Heart left ventricle (tissue), 13 donors: ENCODE data around the gene PLXNB3.

ENCODE experiments used
- CTCF ChIP-seq, 12 donors: fragments of 200-600 bp; sonication (generic) in 4 of 12; IDR thresholded peaks; one replicate each; pipeline versions ENCODE4 v1.5.0 to v1.8.0; 2018 to 2022; ENCODE audit warnings: antibody characterized with exemption in 12 of 12, mild to moderate bottlenecking in 5 of 12
- POLR2A ChIP-seq, 2 donors: fragments of 450-650 bp; IDR thresholded peaks; one replicate each; pipeline ENCODE4 v1.6.1; 2017; ENCODE audit warnings: antibody characterized with exemption in 2 of 2, mild to moderate bottlenecking in 2 of 2, moderate library complexity in 2 of 2
- donor health status: ischemic (EF 13 %, LVEDD 7.1; RV severe dilation, severe dysfunction).
- donor health status: DM: no; HTN: yes; CAD: no.
- donor health status: DM: no; HTN: no; CAD: no.
- donor health status: ischemic (EF 25% LVEDD 6.9; RV normal size, moderate dysfunction).
- donor health status: ischemic (EF 25% LVEDD 5.7; RV mildly dilated, moderate dysfunction).
- donor health status: ischemic (EF 35%, LVEDD 5.7; RV mildly dilated, moderate dysfunction).
- donor health status: nonischemic (EF 11% LVEDD 7.7; RV severe dilation, severe dysfunction).
- donor health status: DM: yes; HTN: yes; CAD: no.
- donor health status: PGD.
- donor health status: ischemic (EF 29% LVEDD 5.4; RV normal size, mild dysfunction).
- donor health status: nonischemic (EF 23%, LVEDD 6.1; RV moderate dilation, normal function).

GRCh38 chrX:153714256-153714655, 49.8 kb upstream of the PLXNB3 start:
- TF ChIP-seq CTCF (IDR thresholded peaks at IDR 0.05) (no peak), POLR2A (IDR thresholded peaks at IDR 0.05) (no peak)
